Stimulated activated CD4-positive, alpha-beta T cell treated with anti-CD3 and anti-CD28 coated beads, Interleukin-1b, Interleukin-23, amount 100 ng/mL, for 24 hours (primary cell): ENCODE data around the gene GRIK4.
"Not testable (repeated sequence)": the region's sequence is repeated elsewhere in the genome, so short reads cannot be mapped to it uniquely, and the experiment has no call there.

Source experiments
- DNase-seq, 4 experiments: peaks; one replicate each; pipeline ENCODE4 v3.0.0-alpha.2; 2020; ENCODE audit warnings: low read depth in 4 of 4, low spot score in 1 of 4

GRIK4 gene, protein sequence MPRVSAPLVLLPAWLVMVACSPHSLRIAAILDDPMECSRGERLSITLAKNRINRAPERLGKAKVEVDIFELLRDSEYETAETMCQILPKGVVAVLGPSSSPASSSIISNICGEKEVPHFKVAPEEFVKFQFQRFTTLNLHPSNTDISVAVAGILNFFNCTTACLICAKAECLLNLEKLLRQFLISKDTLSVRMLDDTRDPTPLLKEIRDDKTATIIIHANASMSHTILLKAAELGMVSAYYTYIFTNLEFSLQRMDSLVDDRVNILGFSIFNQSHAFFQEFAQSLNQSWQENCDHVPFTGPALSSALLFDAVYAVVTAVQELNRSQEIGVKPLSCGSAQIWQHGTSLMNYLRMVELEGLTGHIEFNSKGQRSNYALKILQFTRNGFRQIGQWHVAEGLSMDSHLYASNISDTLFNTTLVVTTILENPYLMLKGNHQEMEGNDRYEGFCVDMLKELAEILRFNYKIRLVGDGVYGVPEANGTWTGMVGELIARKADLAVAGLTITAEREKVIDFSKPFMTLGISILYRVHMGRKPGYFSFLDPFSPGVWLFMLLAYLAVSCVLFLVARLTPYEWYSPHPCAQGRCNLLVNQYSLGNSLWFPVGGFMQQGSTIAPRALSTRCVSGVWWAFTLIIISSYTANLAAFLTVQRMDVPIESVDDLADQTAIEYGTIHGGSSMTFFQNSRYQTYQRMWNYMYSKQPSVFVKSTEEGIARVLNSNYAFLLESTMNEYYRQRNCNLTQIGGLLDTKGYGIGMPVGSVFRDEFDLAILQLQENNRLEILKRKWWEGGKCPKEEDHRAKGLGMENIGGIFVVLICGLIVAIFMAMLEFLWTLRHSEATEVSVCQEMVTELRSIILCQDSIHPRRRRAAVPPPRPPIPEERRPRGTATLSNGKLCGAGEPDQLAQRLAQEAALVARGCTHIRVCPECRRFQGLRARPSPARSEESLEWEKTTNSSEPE

DNA sequence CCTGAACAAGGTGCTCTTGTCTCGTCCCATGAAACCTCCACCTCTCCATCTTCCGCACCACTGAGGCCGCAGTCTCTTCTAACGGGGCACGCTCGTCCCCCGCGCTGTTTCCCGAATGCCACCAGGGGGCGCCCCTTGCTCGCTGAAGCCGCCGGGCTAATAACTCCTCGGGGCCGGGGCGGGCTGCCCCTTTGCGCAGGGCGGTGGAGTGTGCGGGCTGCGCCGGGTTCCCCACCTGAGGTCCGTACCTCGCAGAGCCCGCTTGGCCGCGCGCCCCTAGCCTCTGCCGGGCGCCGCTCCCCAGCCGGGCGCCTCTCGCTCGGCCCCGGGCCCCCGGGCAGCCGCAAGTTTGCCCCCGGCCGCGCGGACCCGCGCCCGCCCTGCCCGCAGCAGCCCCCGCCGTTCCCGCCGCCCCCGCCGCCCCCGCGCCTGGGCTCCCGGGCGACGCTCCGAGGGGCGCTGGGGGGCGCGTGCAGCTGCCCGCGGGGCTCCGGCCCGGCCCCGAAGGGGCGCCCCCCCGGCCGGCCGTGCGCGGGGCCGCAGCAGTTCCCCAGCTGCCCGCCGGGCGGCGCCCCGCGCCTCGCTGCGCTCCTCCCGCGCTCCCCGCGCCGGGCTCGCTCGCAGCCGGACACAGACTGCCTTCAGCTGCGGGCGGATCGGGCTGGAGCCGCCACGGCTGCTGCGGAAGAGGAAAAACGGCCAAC is at the start of gene GRIK4:
Gene GRIK4 (plus strand): TSS at position 633 of the 704 bp plus-strand sequence. CDS start 148,571 bp downstream, outside the sequence.
- peak; percentile 61 to 69 (median 66) for DNase-seq

DNA sequence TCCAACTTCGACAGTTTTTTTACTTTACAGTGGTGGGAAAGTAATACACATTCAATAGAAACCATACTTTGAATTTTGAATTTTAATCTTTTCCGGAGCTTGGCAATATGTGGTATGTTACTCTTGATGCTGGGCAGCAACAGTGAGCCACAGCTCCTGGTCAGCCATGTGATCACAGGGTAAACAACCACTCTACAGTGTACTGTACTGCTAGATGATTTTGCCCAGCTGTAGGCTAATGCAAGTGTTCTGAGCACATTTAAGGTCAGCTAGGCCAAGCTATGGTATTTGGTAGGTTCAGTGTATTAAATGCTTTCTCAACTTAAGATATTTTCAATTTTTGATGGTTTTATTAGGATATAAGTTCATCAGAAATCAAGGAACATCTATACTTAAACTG is 48.7 kb upstream of the GRIK4 start:
- DNase-seq: no peak

DNA sequence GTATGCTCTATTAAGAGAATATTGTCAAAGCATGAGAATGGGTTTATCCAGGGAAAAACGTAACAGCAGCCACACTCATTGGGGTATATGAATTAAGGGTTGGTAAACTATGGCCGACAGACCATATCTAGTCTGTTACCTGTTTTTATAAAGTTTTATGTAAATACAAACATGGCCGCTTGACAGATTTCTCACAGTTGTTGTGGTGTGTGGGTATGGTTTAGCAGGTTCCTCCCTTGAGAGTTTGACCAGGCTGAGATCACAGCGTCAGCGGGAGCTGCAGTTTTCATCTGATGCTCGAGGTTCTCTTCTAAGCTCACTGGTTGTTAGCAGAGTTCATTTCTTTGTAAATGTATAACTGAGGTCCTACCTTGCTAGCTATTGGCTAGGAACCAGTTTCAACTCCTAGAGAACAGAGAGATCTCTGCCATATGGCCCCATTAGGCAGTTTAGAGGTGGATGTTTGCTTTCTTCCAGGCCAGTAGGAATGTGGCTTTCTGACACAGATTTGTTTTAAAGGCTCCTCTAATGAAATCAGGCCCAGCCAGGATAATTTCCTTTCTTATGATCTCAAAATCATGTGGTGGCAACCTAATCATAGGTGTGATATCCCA is 45.5 kb upstream of the GRIK4 start:
- DNase-seq: no peak

DNA sequence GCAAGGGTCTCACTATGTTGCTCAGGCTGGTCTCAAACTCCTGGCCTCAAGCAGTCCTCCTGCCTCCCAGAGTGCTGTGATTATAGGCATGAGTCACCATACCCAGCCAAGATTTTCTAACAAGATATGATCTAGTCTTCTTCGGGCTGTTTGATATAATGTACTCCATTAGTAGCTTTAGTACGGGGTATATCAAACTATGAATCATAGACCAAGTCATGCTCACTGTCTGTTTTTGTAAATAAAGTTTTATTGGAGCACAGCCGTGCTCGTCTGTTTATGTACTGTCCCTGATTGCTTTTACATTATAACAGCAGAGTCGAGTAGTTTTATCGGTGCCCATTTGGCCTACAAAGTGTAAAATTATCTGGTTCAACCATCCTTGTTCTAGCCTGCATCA is 43.9 kb upstream of the GRIK4 start:
- DNase-seq: no peak

DNA sequence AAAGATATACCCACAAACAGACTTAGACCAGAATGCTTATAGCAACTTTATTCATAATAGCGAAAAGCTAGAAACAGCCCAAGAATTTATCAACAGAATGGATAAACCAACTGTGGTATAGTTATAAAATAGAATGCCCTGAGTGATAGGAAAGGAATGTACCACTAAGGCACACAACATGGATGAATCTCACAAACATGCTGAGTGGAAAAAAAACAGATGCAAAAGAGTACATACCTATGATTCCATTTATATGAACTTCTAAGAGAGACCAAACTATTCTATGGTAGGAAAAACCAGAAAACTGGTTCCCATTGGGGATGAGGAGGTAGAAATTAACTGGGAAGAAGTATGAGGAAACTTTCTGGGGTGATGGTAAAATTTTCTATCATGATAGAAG is 40.4 kb upstream of the GRIK4 start:
- no peak for DNase-seq

DNA sequence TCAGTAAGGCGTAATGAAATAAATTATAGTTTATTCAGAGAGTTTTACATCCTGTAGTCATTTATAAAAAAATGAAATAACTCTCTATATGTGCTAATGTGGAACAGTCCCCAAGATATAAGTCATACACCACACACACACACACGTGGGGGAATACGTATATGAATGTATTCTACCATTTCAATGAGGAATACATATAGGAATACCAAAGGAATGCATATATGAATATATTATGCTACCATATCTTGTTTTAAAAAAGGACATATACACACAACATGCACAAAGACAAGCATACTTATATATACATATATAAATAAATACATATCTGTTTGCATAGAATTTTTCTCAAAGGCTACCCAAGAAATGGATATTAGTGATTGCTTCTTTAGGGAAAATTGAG is 39.6 kb upstream of the GRIK4 start:
- no peak for DNase-seq

DNA sequence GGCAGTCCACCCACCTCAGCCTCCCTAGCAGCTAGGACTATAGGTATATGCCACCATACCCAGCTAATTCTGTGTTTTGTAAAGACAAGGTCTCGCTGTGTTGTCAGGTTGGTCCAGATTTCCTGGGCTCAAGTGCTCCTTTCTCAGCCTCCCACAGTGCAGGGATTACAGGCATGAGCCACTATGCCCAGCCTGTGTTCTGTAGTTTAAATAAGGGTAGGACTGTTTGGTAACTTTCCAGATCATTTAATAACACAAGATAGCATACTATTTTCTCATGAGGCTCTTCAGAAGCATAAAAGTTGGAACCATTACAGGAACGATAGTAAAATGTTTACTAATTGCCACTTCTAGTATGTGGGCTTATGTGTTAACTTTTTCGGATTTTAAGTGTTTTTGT is 38.0 kb upstream of the GRIK4 start:
- DNase-seq: no peak

DNA sequence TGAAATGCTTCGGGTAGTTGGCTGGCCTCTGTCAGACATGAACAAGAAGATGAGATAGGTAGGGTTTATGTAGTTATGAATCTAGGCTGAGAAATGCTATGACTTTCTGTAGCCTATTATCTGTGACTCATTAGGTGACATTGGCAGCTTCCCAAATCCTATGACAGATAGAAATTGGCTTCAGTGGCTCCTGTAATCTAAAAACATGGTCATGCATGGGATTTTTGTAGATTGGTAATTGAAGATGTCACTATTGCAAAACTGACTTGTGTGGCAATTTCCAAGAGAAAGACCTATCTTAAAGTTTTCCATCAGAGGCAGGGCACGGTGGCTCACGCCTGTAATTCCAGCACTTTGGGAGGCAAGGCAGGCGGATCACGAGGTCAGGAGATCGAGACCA is 29.4 kb upstream of the GRIK4 start:
- DNase-seq: no peak

DNA sequence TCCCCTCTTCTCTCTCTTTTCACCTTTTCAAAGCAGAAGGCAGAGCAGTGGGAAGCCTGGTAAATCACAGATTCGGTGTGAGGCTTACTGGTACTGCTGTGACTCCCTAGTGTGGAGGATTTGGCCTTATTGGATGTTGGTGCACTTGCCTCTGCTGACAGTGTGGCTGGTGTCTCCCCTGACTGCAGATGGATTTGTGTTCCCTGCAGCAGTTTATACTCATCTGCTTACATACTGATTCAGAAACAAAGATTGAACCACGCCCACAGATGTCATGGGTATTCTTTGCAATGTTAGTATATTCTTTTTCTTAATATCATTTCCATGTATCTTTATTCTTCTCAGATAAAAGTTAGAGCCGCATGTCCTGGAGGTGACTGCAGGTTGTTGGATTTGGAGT is 26.8 kb upstream of the GRIK4 start:
- DNase-seq: no peak

DNA sequence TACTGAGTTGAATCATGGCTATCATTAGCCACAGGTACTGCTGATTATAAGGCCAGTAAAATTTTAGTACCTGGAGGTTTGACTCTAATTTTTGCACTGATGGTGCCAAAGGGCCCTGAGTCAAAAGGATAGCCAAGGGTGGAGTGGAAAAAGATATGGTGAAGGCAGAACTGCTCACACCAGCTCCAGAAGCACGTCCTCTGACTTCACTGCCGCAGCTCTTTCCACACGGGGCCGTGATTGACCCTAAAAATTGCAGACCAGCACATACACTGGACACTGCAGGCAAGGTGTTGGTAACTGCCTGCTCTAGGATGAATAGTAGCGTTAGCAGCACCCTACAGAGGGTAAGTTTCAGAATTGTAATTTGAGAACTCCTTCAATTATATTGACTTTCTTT is 25.4 kb upstream of the GRIK4 start:
- DNase-seq: no peak

DNA sequence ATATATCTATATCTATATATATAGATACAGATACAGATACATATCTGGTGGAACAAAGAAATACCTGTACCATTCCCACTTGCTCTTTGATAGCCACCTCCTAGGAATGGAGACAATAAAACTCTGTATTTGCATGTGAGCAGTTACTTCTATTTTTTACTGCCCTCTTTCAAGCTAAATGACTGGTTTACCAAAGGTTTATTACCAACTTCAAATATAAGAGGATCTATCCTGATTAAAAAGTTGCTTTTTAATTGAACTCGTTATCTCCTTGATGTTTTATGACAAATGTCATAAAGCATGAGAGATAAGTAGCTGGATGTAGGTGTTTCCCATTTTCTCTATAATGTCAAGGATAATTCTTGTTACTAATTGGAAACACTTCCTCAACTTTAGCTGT is 21.7 kb upstream of the GRIK4 start:
- no peak for DNase-seq

DNA sequence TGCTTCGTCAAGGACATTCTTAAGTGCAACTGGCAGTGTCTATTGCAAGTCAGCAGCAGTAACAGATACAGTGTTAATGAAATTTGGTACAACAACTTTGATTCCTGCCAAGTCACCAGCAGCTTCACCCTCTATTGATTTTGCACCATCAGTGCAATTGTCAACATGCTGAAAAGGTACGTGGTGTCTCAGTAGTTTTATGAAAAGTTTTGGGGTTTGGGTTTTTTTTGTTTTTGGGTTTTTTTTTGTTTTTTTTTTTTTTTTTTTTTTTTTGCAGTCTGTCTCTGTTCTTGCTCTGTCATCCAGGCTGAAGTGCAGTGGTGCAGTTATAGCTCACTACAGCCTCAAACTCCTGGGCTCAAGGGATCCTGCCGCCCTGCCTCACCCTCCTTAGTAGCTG is 19.1 kb upstream of the GRIK4 start:
- no peak for DNase-seq

DNA sequence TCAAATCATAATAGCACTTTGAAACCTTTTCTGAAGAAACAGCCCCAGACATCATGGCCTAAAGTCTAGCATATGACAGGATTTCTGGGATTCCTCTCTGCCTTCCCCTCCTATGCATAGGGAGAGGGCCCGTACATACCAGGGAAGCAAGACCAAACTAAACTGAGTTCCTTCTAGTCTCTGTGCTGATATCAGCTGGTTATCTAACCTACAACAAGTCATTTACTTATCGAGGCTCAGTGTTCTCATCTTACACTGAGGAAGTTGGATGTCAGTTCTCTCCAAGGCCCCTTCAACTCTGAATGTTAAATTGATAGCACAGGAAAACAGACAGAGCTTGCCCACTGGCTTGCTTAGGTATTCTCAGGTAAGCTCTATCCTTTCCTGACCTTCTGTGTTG is 17.0 kb upstream of the GRIK4 start:
- DNase-seq: no peak

DNA sequence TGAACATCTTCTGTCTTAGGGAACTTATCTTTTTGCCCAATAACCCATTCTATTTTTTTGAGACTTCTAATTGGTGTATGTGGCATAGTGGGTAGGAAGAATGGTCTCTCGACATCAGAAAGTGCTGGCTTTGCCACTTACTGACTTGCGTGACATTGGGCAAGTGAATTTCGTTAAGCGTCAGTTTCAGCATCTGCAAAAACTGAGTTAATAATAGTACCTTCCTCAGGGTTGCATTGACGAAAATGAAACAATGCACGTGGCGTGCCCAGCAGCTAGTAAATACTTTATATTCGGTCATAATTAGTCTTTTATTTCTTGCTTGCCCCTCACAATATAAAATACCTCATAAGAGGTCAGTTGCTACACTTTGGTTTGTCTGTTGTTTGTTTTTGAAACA is 12.5 kb upstream of the GRIK4 start:
- no peak for DNase-seq

DNA sequence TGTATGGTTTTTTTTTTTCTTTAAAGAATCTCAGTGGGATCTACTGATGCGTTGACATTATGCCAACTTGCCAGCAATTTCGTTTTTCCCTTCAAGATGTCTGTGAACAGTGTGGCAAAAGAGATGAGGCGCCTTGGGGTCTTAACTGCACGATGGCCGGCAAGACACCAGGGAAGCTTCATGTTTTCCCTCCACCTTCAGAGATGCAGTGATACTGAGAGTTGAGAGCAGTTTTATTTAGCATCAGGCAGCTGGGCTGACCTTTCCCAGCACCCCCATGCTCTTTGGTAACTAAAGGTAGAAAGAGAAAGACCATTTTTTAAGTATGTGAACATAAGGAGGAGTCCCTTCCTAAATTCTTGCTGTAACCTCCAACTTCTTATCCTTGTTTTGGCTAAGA is 11.7 kb upstream of the GRIK4 start:
- DNase-seq: no peak

DNA sequence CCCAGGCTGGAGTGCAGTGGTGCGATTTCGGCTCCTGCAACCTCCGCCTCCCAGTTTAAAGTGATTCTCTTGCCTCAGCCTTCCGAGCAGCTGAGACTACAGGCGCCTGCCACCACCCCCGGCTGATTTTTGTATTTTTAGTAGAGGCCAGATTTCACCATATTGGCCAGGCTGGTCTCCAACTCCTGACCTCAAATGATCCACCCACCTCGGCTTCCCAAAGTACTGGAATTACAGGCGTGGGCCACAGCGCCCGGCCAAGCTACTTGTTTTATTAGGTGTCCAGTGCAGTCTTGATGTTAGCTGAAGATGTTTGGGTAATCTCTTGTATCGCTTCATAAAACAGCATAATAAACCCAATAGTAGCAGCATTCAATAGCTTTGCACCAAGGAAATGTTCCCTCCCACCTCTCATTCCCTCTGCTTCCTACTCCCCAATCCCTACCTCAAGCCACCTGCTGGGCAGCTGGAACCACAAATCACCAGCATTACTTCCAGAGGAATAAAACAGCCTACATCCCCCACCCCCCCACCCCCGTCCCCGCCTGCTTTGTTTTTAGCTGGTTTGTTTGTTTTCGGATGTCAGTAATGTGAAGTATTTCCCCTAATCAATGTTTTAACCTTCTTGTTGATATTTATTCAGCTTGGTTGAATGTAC is 11.0 kb upstream of the GRIK4 start:
- no peak for DNase-seq

DNA sequence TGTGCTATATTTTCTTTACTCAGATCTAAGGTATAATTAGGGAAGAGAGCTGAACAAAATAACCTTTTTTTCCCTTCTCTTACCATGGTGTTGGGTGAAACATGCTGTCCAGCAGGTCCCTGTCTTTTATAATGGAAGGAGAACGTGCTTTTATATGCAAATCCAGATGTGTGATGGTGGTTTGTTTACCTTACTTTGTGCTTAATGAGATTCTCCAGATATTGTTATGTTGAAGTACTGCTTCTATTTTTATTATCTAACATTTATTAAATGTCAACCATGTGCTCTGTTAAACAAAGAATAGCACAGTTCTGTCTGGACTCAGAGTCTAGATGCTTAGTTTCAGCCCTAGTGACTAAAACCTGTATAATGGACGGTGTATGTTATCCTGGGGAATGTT is 10.1 kb upstream of the GRIK4 start:
- DNase-seq: no peak

DNA sequence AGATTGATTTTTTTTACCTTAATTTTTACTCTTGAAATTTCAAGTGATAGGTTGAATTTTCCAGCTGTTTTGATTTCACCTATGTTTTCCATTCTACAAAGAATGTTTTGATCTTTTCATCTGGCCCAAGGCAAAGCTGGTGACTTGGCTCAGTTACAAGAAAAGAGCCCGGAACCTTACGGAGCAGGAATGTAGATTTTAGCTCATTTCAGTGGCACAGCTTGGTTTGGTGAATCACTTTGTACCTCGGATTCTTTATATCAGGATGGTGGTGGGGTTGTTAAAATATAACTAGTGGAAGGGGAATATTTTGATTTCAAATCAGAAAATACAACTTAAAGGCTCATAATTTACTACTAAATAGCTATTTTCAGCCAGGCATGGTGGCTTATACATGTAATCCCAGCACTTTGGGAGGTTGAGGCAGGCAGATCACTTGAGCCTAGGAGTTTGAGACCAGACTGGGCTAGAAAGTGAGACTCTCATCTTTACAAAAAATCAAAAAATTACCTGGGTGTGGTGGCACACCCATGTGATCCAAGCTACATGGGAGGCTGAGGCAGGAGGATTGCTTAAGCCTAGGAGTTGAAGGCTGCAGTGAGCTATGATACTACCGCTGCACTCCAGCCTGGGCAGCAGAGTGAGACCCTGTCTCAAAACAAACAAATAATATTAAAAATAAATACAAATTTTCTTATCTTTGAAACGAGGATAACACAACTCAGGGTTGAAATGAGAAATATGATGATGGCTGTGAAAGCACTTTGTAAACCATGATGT is 9.4 kb upstream of the GRIK4 start:
- DNase-seq: no peak

DNA sequence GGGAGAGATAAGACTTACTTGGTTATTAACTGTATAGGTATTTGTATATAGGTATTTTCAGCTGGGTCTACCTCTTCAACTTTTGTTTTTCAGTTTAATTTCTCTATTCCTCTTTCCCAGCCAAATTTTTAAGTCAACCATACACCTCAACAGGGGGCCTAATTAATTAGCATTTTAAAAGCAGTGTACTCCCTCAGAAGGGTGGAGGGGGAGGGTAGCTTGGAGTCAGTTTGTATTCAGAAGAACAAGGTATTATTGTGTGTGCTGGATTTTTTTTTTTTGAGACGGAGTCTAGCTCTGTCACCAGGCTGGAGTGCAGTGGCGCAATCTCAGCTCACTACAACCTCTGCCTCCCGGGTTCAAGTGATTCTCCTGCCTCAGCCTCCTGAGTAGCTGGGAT is 8.0 kb upstream of the GRIK4 start:
- DNase-seq: not testable (repeated sequence)
